Endothelial cell of umbilical vein (primary cell): ENCODE data around the gene SPRR2G. TPM values are rescaled to one million over a fixed set of nuclear protein-coding genes. Genes with fewer than 3 reads are reported as not detected.
"Not testable (repeated sequence)": the region's sequence is repeated elsewhere in the genome, so short reads cannot be mapped to it uniquely, and the experiment has no call there.

Experiments used
- BruUV-seq: library from RNA; stranded (reverse); fragments of 400-500 nt; replicated peaks from 2 replicates; lab custom pipeline; 2021; lab: Mats Ljungman, UMichigan
- CTCF ChIA-PET: fragments of 300-600, 350-600 bp; sonication (Branson Sonifier 250); formaldehyde crosslinking; loops from one replicate; lab custom pipeline; 2021; ENCODE audit warnings: antibody characterized with exemption, inconsistent platforms; lab: Charles Lee
- POLR2A ChIA-PET: fragments of 300-600, 350-600 bp; sonication (Branson Sonifier 250); formaldehyde crosslinking; loops from one replicate; lab custom pipeline; 2021; ENCODE audit warnings: antibody characterized with exemption, inconsistent platforms; lab: Charles Lee
- DNase-seq: peaks from one replicate; pipeline ENCODE4 v3.0.0-alpha.2; 2011; ENCODE audit warnings: low read depth, low spot score
- FAIRE-seq: peaks from 2 replicates; lab custom pipeline; 2011; peaks lifted over from hg19 to GRCh38; lab: Jason Lieb, UNC
- H2AFZ ChIP-seq: 2 replicates; pipeline ENCODE4 v1.6.0; 2012; ENCODE audit warnings: low read depth, low read length, control low read depth, inconsistent platforms
- H3K27ac ChIP-seq: 2 replicates; pipeline ENCODE4 v1.5.1; 2011; ENCODE audit warnings: low read depth, mild to moderate bottlenecking, control low read depth, low read length, moderate library complexity; ENCODE audit not compliant: insufficient read depth
- H3K27me3 ChIP-seq, 2 experiments: 2 replicates each; pipeline versions ENCODE4 v1.6.0 to v1.6.1; 2011; ENCODE audit warnings: low read length in 2 of 2, mixed read lengths in 1 of 2; ENCODE audit not compliant: control insufficient read depth in 2 of 2, insufficient read depth in 2 of 2
- H3K36me3 ChIP-seq, 2 experiments: 2 replicates in 1 of 2; 3 replicates in 1 of 2; pipeline ENCODE4 v1.5.1; 2011; ENCODE audit warnings: low read length in 2 of 2, mild to moderate bottlenecking in 1 of 2, moderate library complexity in 1 of 2; ENCODE audit not compliant: control insufficient read depth in 2 of 2, insufficient read depth in 2 of 2; ENCODE audit errors: extremely low read depth in 1 of 2
- H3K4me1 ChIP-seq: 3 replicates; pipeline ENCODE4 v1.5.1; 2011; ENCODE audit warnings: mild to moderate bottlenecking, low read length; ENCODE audit not compliant: control insufficient read depth, insufficient read depth; ENCODE audit errors: extremely low read depth
- H3K4me2 ChIP-seq: 2 replicates; pipeline ENCODE4 v1.6.1; 2011; ENCODE audit warnings: low read length, control low read depth, mixed read lengths; ENCODE audit not compliant: insufficient read depth
- H3K4me3 ChIP-seq, 3 experiments: fragments of 200-600 bp in 1 of 3; sonication (generic), shearing (Covaris generic) in 1 of 3; replicated peaks in 1 of 3; 2 replicates each; pipeline ENCODE4 v1.5.1; 2011 to 2016; ENCODE audit warnings: control low read depth in 3 of 3, low read length in 3 of 3, mild to moderate bottlenecking in 2 of 3, inconsistent platforms in 1 of 3, low read depth in 1 of 3, moderate library complexity in 1 of 3; ENCODE audit not compliant: insufficient read depth in 1 of 3
- H3K79me2 ChIP-seq: 2 replicates; pipeline ENCODE4 v1.6.0; 2012; ENCODE audit warnings: low read length, inconsistent platforms; ENCODE audit not compliant: control insufficient read depth, insufficient read depth
- H3K9ac ChIP-seq: replicated peaks from 2 replicates; pipeline ENCODE3; 2011; ENCODE audit warnings: low read length, control low read depth; ENCODE audit not compliant: insufficient read depth; ENCODE audit errors: extremely low read depth
- H3K9me1 ChIP-seq: replicated peaks from 3 replicates; pipeline ENCODE4 v1.6.0; 2011; ENCODE audit warnings: mild to moderate bottlenecking, low read length; ENCODE audit not compliant: control insufficient read depth, insufficient read depth; ENCODE audit errors: extremely low read depth
- H3K9me3 ChIP-seq: replicated peaks from 2 replicates; pipeline ENCODE4 v1.5.1; 2012; ENCODE audit warnings: low read length, inconsistent platforms; ENCODE audit not compliant: control insufficient read depth, insufficient read depth
- H4K20me1 ChIP-seq: replicated peaks from 2 replicates; pipeline ENCODE3; 2011; ENCODE audit warnings: mild to moderate bottlenecking, low read length; ENCODE audit not compliant: control insufficient read depth, insufficient read depth; ENCODE audit errors: extremely low read depth
- EZH2 ChIP-seq: IDR thresholded peaks from 2 replicates; pipeline ENCODE4 v1.6.1; 2012; ENCODE audit warnings: borderline replicate concordance, low read depth, mild to moderate bottlenecking, moderate library complexity, low read length, inconsistent platforms; ENCODE audit not compliant: severe bottlenecking
- FOS ChIP-seq: IDR thresholded peaks from 2 replicates; pipeline ENCODE4 v1.6.1; 2011; ENCODE audit warnings: mild to moderate bottlenecking, low read length, moderate library complexity, borderline replicate concordance; ENCODE audit not compliant: insufficient read depth
- GATA2 ChIP-seq: IDR thresholded peaks from 2 replicates; pipeline ENCODE4 v1.7.0; 2011; ENCODE audit warnings: low read depth, mild to moderate bottlenecking, moderate library complexity, mixed read lengths, low read length; ENCODE audit not compliant: insufficient read length, insufficient read depth
- JUN ChIP-seq: IDR thresholded peaks from 2 replicates; pipeline ENCODE4 v1.6.1; 2011; ENCODE audit warnings: borderline replicate concordance, low read depth; ENCODE audit not compliant: insufficient read length, insufficient read depth
- MYC ChIP-seq: IDR thresholded peaks from one replicate; pipeline ENCODE4 v1.6.1; 2011; ENCODE audit warnings: mild to moderate bottlenecking, low read depth, low read length
- POLR2A ChIP-seq: IDR thresholded peaks from 2 replicates; pipeline ENCODE4 v1.6.1; 2012; ENCODE audit warnings: low read depth, mild to moderate bottlenecking, control low read depth, low read length
- POLR2AphosphoS5 ChIP-seq: IDR thresholded peaks from 2 replicates; pipeline ENCODE4 v1.6.1; 2012; ENCODE audit warnings: low read depth, mild to moderate bottlenecking, control low read depth, low read length, moderate library complexity; ENCODE audit not compliant: insufficient read depth
- dilution Hi-C: fragments of 300-500 bp; cut with MboI; formaldehyde crosslinking; loops from one replicate; pipeline ENCODE4 v1.15.0; 2019; ENCODE audit warnings: low sequenced_read_pairs; ENCODE audit not compliant: extremely low pct_ligation_motif_present
- intact Hi-C: fragments of 100-400 bp; cut with micrococcal nuclease; formaldehyde crosslinking; loops from one replicate; pipeline ENCODE4 v1.10.0; 2022
- polyA plus RNA-seq, 4 experiments: library from polyadenylated mRNA; depleted of rRNA in 3 of 4; stranded (reverse) in 3 of 4; unstranded in 1 of 4; fragments of >200 nt; gene quantifications; 2 replicates each; pipeline versions ENCODE4 v1.2.1 to v1.2.3, GENCODE V29; 2011 to 2012; ENCODE audit warnings: missing spikeins in 1 of 4
- total RNA-seq: library from RNA; stranded (reverse); gene quantifications from 2 replicates; pipeline ENCODE4 v1.2.3, GENCODE V29; 2021
- TF ChIP-seq, protein P1 (sequence below), 2 donors: IDR thresholded peaks; 1 replicate in 1 of 2; 2 replicates in 1 of 2; pipeline ENCODE4 v1.5.1; 2011; ENCODE audit warnings: low read length in 2 of 2, mild to moderate bottlenecking in 2 of 2, moderate library complexity in 2 of 2, control low read depth in 1 of 2, inconsistent platforms in 1 of 2, low read depth in 1 of 2; ENCODE audit not compliant: insufficient read depth in 1 of 2; ENCODE audit errors: extremely low read depth in 1 of 2
- TF ChIP-seq, protein P2 (sequence below): IDR thresholded peaks from 2 replicates; pipeline ENCODE4 v1.6.1; 2011; ENCODE audit not compliant: insufficient read depth, insufficient read length

The SPRR2G gene
- total and polyA plus RNA-seq, 2 donors (not counting 3 experiments of a cell fraction or from before 2014, with no cell fraction given) = not detected

DNA sequence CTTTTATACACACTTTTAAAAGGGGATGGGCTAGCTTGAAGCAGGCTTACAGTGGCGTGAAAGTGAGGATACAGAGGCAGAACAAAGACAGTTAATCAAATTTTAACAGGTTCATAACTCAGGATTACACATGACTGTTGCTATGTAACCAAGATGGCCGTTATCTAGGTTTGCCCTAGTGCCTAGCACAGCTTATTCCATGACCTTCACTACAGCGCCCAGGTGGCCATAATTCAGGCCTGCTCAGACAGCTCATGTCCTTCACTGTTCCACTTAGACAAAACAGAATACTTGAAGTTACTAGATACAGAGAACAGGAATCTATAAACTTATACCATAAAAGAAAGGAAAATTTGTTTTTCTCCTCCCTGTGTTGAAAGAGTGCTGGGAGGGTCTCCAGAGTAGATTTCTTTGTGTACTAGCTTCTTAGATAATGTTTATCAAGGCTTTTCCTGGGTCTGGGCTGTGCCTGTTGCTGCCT lies 31.2 kb downstream of the SPRR2G start:
- Histone ChIP-seq H3K4me1 (no peaks in the 10 kb centered on the region), H3K79me2 (no peaks in the 10 kb centered on the region), H3K4me3 (no peak overlapping the region), H2AFZ (no peak overlapping the region), H3K27me3 (no peaks in the 10 kb centered on the region), H3K9me1 (no peaks in the 10 kb centered on the region), H3K9ac (no peak overlapping the region), H4K20me1 (no peaks in the 10 kb centered on the region), H3K36me3 (no peaks in the 10 kb centered on the region), H3K9me3 (no peaks in the 10 kb centered on the region), H3K27ac (no peak overlapping the region), H3K4me2 (no peak overlapping the region)
- ChIA-PET CTCF (no interaction called here), POLR2A (no interaction called here)
- TF ChIP-seq POLR2A (no peak), EZH2 (no peak), POLR2AphosphoS5 (no peak), MYC (no peak), GATA2 (no peak), FOS (no peak), JUN (no peak)
- TF ChIP-seq, protein P1, sequence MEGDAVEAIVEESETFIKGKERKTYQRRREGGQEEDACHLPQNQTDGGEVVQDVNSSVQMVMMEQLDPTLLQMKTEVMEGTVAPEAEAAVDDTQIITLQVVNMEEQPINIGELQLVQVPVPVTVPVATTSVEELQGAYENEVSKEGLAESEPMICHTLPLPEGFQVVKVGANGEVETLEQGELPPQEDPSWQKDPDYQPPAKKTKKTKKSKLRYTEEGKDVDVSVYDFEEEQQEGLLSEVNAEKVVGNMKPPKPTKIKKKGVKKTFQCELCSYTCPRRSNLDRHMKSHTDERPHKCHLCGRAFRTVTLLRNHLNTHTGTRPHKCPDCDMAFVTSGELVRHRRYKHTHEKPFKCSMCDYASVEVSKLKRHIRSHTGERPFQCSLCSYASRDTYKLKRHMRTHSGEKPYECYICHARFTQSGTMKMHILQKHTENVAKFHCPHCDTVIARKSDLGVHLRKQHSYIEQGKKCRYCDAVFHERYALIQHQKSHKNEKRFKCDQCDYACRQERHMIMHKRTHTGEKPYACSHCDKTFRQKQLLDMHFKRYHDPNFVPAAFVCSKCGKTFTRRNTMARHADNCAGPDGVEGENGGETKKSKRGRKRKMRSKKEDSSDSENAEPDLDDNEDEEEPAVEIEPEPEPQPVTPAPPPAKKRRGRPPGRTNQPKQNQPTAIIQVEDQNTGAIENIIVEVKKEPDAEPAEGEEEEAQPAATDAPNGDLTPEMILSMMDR (IDR thresholded peaks at IDR 0.05; ENCODE audit: extremely low read depth in 1 of 2, insufficient read depth in 1 of 2, low read depth in 1 of 2, low read length in 2 of 2) = no peak
- TF ChIP-seq, protein P2, sequence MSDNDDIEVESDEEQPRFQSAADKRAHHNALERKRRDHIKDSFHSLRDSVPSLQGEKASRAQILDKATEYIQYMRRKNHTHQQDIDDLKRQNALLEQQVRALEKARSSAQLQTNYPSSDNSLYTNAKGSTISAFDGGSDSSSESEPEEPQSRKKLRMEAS = no peak
- FAIRE-seq = no peak
- BruUV-seq = no TSS peak
- dilution Hi-C loops = no loop called here
- no peak for DNase-seq
- intact Hi-C loops = no loop called here

DNA sequence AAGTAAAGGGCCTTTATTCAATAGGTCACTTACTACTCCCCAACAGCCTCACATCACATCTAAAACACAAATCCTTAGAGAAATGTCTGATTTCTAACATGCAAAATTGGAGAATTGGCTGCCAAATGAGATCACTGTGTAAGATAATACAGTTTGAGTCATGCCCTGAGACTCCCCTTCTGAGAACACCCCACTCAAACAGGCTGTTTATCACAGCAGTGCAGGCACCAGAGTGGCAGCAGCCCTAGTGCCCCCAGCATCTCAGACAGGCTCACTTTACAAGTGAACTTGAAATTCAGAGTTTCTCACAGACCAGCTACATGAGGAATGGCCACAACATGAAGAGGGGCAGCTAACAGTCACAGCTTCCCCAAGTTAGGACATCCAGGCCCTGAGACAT lies 35.4 kb downstream of the SPRR2G start:
- POLR2A ChIA-PET, H4K20me1 ChIP-seq, H3K9me1 ChIP-seq, H3K79me2 ChIP-seq, H3K9ac ChIP-seq, H3K4me1 ChIP-seq, H2AFZ ChIP-seq, H3K4me3 ChIP-seq, CTCF ChIA-PET, dilution Hi-C loops, FAIRE-seq, H3K27me3 ChIP-seq, DNase-seq, BruUV-seq, intact Hi-C loops, H3K9me3 ChIP-seq, H3K27ac ChIP-seq, H3K36me3 ChIP-seq, H3K4me2 ChIP-seq: not testable (repeated sequence)
